Mammary epithelial cell (primary cell): ENCODE results near the gene FRY.

Source experiments
- EZH2 ChIP-seq: IDR thresholded peaks from 2 replicates; pipeline ENCODE4 v1.6.1; 2012; ENCODE audit warnings: low read length, inconsistent platforms, borderline replicate concordance
- TF ChIP-seq, protein P1 (sequence below), 2 donors: IDR thresholded peaks in 1 of 2; conservative IDR thresholded peaks in 1 of 2; 2 replicates each; pipeline ENCODE4 v1.5.1; 2011 to 2012; ENCODE audit warnings: inconsistent platforms in 2 of 2, low read length in 2 of 2, mild to moderate bottlenecking in 2 of 2, control low read depth in 1 of 2, low read depth in 1 of 2; ENCODE audit not compliant: insufficient read depth in 1 of 2; ENCODE audit errors: extremely low read depth in 1 of 2

- TF ChIP-seq, protein P1, sequence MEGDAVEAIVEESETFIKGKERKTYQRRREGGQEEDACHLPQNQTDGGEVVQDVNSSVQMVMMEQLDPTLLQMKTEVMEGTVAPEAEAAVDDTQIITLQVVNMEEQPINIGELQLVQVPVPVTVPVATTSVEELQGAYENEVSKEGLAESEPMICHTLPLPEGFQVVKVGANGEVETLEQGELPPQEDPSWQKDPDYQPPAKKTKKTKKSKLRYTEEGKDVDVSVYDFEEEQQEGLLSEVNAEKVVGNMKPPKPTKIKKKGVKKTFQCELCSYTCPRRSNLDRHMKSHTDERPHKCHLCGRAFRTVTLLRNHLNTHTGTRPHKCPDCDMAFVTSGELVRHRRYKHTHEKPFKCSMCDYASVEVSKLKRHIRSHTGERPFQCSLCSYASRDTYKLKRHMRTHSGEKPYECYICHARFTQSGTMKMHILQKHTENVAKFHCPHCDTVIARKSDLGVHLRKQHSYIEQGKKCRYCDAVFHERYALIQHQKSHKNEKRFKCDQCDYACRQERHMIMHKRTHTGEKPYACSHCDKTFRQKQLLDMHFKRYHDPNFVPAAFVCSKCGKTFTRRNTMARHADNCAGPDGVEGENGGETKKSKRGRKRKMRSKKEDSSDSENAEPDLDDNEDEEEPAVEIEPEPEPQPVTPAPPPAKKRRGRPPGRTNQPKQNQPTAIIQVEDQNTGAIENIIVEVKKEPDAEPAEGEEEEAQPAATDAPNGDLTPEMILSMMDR (conservative IDR thresholded peaks at IDR 0.05 in 1 of 2, IDR thresholded peaks at IDR 0.05 in 1 of 2; ENCODE audit: extremely low read depth in 1 of 2, insufficient read depth in 1 of 2, low read depth in 1 of 2, low read length in 2 of 2) = no peak
- TF ChIP-seq EZH2 = no peak
Observed at GRCh38 chr13:32039528-32039927, 8.0 kb downstream of the FRY start.
